AG08395 (cell line): Measurements from ENCODE around the gene TGM6.

Experiments used
- DNase-seq: peaks from one replicate; pipeline ENCODE4 v3.0.0; 2012; ENCODE audit warnings: mixed read lengths, low spot score

TGM6 gene

GRCh38 chr20:2455771-2456497, 75.2 kb downstream of the TGM6 start:
- DNase-seq, result no peak

DNA sequence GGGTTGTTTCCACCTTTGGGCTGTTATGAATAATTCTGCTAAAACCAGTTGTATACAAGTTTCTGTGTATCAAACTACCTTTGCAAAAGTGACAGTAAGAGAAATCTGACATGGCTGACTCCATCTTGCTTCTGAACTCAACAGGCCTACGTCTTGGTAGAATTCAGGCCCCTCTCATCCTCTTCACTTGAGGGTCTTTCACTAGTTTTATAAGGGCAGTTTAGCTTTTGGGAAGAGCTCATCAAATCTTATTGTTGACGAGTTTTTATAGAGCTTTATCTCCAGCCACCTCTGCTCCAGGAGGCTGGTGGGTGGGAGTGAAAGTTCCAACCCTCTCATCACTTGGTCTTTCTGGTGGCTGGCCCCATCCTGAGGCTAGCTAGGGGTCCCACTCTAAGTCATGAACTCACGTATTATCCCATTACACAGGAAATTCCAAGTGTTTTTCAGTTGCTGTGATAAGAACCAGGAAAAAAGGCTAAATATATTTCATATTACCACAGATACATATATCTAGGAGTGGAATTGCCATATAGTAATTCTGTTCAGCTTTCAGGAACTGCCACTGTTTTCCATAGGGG, 78.3 kb downstream of the TGM6 start:
- no peak for DNase-seq

GRCh38 chr20:2459981-2460751, 79.5 kb downstream of the TGM6 start:
- DNase-seq, result no peak

- DNase-seq, result no peak
These were observed 80.2 kb downstream of the TGM6 start for GRCh38 chr20:2460752-2461424.

DNA sequence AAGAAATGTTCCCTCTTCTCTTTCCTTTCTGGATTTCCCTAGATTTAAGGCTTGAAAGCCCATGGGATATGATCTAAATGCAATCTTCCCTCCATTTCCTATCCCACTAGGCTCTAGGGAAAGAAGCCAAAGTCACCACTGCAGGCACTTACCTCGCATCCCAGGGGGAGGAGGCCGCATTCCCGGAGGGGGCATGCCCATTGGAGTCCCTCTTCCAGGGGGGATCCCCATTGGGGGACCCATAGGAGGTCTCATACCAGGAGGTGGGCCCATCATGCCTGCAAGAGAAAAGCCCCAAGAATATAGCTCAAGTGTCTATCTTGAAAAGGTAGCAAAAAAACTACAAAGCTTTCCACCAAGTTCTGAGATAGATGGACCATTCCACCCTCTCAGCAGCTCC, 81.8 kb downstream of the TGM6 start:
- DNase-seq, result no peak

DNA sequence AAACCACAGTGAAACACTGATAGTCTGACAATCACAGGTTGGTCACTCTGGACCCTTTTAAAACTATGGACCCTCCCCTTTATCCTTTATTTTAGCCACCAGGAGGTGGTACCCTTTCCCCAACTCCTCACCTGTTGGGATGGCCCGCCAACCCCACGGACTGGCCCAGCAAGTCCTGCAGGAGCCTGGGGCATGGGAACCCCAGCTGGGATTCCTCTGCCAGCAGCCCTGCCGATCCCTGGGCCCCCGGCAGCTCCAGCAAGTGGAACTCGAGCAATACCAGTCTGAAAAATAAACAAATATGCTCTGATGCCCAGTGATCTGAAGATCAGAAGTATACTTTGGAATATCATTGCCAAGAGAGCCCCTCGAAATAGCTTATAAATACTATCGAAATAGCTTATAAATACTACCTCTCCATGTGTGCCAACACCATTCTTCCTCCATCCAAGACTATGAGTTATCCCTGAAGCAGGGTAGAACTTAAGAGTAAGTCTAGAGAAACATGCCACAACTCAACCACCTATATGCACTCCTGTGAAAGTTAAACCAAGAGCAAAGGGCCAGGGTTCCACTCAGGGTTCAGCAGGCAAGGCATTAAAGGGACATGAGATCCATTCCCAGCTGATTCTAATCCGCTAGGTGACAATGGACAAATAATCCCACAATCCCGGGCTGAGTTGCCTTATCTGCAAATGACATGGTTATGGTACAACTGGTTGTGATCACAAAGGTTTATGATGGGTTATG, 83.1 kb downstream of the TGM6 start:
- no peak for DNase-seq

GRCh38 chr20:2465100-2465499, 84.4 kb downstream of the TGM6 start:
- DNase-seq, result no peak

- no peak for DNase-seq
These were observed 86.7 kb downstream of the TGM6 start for GRCh38 chr20:2467412-2467811.

DNA sequence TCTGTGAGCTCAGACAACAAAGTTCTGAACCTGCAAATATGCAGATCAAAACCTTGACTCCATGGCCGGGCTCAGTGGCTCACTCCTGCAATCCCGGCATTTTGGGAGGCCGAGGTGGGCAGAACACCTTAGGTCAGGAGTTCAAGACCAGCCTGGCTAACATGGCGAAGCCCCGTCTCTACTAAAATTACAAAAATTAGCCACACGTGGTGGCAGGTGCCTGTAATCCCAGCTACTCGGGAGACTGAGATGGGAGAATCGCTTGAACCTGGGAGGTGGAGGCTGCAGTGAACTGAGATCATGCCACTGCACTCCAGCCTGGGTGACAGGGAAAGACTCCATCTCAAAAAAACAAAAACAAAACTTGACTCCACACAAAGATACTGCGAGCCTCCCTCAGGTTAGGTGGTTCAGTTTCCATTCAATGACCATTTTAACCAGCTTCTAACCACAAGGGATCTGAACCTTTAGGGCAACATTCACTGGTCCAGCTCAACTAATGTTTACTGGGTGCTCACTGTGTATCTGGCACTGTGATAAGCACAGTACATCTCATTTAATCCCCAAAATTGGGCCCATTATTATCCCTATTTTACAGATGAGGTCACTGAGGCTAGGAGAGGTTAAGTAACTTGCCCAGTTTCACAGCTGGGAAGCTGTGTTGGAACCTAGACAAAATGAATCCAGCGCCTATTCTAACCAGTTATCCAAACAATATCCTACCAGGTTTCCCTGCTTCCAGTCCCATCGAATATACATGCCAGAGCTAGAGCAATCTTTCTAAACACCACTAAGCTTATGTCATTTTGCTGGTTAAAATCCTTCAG, 88.1 kb downstream of the TGM6 start:
- DNase-seq, result no peak

- DNase-seq, result peak; percentile 66
These were observed 89.3 kb downstream of the TGM6 start for GRCh38 chr20:2469991-2470422.

DNA sequence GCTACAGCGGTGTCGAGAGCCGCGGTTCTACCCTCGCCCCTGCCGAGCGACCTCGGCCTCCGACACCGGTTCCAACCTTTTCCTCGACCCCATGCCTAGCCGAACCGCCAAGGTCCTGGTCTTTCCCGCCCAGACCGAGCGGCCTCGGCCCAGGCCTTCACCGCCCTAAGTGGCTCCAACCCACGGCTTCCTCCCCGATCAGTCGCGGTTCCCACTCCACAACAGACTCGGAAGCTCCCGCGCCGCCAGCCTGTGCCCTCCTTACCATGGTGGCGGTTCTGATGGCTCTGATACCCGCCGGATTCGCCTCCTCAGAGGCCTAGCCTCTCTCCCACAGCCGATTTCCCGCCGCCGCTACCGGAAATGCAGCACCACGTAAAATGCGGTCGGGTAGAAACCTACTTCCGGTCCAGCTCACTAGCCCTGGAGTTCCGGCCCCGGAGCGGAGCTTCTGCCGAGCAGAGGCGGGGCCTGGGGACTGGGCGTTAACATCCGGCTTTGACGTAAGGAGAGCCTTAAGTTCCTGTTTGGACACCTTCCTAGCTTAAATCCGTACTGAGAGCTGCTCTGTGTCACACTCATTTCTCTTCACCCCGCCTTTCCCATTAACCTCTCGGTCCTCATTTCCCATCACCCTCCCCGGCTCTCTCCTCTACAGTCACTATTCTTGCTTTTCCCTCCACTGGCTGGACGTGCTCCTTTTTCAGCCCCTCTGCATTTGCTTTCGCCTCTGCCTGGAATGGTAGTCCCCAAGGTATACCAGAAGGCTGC, 89.9 kb downstream of the TGM6 start, which contains the start of gene SNRPB:
Gene SNRPB, minus strand, starts transcription at position 367 of the 771 bp plus-strand sequence. Its CDS starts 99 bp downstream, at position 268.
- peak; percentile 99 for DNase-seq

- peak; percentile 28 for DNase-seq
These were observed 92.8 kb downstream of the TGM6 start for GRCh38 chr20:2473516-2473915.

DNA sequence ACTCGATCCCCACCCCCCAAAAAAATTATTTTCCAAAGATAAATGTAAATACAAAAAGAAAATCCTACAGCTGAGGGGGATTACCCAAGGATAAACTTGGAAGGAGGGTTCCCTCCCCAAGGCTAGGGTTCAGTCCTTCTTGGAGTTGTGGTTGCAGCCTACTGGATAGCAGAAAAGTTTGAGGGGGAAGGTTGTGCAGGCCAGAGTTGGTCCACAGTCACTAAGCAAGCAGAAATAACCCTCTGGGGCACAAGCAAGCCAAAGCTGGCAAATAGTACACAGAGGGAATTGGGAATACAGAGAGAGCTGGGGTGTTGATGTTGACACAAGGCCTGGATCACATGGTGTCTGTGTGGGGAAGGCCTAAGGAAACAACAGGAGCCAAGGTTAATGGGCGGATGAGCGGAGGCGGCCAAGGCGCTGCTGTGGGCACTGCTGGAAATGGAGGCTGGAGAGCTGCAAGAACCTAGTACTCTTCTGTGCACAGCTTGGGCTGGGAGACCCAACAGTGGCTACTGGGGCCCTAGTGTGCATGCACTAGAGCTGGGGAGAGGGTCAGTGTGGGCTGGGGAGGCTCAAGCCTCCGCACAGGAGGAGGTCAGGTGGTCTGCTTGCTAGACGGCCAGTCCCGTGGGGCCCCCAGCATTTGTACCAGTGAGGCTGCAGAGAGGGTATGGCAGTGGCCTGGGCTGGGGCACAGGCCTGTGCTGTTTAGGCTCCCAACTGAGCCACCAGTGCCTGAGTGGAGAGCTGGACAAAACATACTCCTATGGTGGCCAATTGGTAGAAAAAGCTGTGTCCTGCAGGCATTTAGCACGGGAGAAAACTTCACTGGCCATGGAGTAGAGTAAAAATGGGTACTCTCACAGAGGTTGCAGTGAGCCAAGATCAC, 95.4 kb downstream of the TGM6 start:
- DNase-seq, result no peak

- no peak for DNase-seq
These were observed 96.3 kb downstream of the TGM6 start for GRCh38 chr20:2476742-2477615.

GRCh38 chr20:2480381-2480780, 99.7 kb downstream of the TGM6 start:
- no peak for DNase-seq
